HUES48 (cell line): ENCODE data around the gene THAP4.
"Not testable (repeated sequence)": the region's sequence is repeated elsewhere in the genome, so short reads cannot be mapped to it uniquely, and the experiment has no call there.

Source experiments
- H3K27ac ChIP-seq: one replicate; pipeline ENCODE4 v1.7.0; 2013; ENCODE audit warnings: low read depth, low read length, inconsistent platforms
- H3K27me3 ChIP-seq: 2 replicates; pipeline ENCODE4 v1.6.1; 2013; ENCODE audit warnings: mild to moderate bottlenecking, low read length; ENCODE audit not compliant: control insufficient read depth, insufficient read depth
- H3K36me3 ChIP-seq: 2 replicates; pipeline ENCODE4 v1.6.1; 2013; ENCODE audit warnings: low read length; ENCODE audit not compliant: control insufficient read depth, insufficient read depth
- H3K4me1 ChIP-seq: 2 replicates; pipeline ENCODE4 v1.6.1; 2013; ENCODE audit warnings: mild to moderate bottlenecking, low read length; ENCODE audit not compliant: control insufficient read depth, insufficient read depth
- H3K4me3 ChIP-seq: 2 replicates; pipeline ENCODE4 v1.5.1; 2013; ENCODE audit warnings: mild to moderate bottlenecking, low read depth, low read length
- H3K9ac ChIP-seq: 2 replicates; pipeline ENCODE4 v1.6.1; 2013; ENCODE audit warnings: mild to moderate bottlenecking, low read depth, low read length, moderate library complexity
- H3K9me3 ChIP-seq: 2 replicates; pipeline ENCODE4 v1.6.1; 2013; ENCODE audit warnings: low read length; ENCODE audit not compliant: control insufficient read depth, insufficient read depth

Gene THAP4

DNA sequence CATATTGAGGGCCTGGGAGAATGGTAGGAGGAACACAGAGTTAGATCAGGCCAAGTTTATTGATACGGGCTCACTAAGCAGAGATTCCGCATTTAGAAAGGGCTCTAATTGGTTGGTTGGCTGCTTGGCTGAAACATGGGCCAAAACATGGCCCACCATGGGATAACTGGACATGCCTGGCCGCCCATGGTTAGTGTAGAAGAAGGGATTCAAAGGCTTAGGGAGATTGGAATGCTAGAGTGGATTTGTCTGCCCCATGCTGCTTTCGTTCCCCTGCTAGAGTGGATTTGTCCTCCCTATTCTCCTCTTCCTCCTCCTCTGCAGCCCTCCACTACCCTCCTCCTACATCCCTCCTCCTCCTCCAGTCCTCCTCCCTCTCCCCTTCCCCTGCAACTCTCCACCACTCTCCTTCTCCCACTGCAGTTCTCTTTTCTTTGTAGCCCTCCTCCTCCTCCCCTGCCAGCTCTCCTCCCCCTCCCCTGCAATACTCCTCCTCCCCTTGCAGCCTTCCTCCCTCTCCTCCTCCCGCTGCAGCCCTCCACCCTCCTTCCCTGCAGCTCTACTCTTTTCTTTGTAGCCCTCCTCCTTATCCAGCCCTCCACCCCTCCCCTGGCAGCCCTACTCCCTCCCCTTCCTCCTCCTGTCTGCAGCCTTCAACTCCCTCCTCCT is 61.2 kb downstream of the THAP4 start:
- H3K9ac ChIP-seq = no peak overlapping the region
- H3K36me3 ChIP-seq = peaks cover 9% of the 10 kb centered on the region; the same call in 1 of the 2 replicates
- H3K4me1 ChIP-seq = no peaks in the 10 kb centered on the region
- H3K27ac ChIP-seq = no peak overlapping the region
- H3K9me3 ChIP-seq = no peaks in the 10 kb centered on the region
- H3K27me3 ChIP-seq = no peaks in the 10 kb centered on the region
- no peak overlapping the region for H3K4me3 ChIP-seq

DNA sequence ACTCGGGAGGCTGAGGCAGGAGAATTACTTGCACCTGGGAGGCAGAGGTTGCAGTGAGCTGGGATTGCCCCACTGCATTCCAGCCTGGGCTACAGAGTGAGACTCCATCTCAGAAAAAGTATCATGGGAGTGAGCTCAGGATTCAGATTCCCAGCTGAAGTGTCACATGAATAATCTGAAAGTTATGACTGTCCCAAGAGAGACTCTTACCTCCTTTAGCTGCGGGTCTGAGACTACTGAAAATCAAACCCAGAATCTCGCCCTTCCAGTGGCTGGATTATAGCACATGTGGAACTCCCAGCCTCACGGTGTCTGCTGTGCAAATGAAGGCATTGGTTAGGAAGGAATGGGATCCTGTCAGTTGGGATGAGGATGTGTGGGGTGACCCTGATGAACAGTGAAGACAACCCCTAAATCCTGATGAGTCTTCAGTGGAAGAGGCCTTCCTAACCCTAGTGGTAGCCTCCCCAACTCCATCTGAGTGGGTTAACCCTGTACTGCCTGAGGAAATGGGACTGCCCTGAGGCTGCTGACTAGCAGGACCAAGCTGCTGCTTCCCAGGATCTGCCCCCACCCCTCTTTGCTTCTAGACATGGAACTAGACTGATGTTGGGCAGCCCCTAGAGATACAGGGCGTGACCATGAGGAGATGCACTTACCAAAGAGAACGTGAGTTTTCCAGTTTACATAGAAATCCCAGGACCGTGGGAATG is 61.9 kb downstream of the THAP4 start:
- no peak overlapping the region for H3K9ac ChIP-seq
- H3K27me3 ChIP-seq = no peaks in the 10 kb centered on the region
- no peak overlapping the region for H3K27ac ChIP-seq
- no peaks in the 10 kb centered on the region for H3K4me1 ChIP-seq
- H3K4me3 ChIP-seq = no peak overlapping the region
- no peaks in the 10 kb centered on the region for H3K9me3 ChIP-seq
- peaks cover 9% of the 10 kb centered on the region; the same call in 1 of the 2 replicates for H3K36me3 ChIP-seq

DNA sequence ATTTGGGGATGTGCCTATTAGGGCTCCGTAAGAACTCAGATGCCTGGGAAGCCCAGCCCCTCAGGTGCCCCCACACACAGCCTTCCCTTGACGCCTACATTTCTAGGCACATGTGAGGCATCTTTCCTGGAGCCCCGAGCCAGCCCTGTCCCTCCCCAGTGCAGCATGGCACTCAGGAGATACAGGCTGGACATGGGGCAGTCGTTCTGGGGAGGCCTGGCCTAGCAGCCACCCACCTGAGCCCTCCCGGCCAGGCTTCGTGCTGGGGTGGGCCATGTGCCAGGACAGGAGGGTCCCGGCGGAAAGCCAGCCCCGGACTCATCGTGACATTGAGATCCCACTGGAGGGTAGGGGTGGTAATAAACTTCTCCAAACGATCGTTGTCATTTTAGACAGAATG is 63.2 kb downstream of the THAP4 start:
- no peaks in the 10 kb centered on the region for H3K9me3 ChIP-seq
- H3K27me3 ChIP-seq = no peaks in the 10 kb centered on the region
- no peak overlapping the region for H3K9ac ChIP-seq
- H3K27ac ChIP-seq = no peak overlapping the region
- H3K4me1 ChIP-seq = no peaks in the 10 kb centered on the region
- H3K36me3 ChIP-seq = peaks cover 9% of the 10 kb centered on the region; the same call in 1 of the 2 replicates
- no peak overlapping the region for H3K4me3 ChIP-seq

DNA sequence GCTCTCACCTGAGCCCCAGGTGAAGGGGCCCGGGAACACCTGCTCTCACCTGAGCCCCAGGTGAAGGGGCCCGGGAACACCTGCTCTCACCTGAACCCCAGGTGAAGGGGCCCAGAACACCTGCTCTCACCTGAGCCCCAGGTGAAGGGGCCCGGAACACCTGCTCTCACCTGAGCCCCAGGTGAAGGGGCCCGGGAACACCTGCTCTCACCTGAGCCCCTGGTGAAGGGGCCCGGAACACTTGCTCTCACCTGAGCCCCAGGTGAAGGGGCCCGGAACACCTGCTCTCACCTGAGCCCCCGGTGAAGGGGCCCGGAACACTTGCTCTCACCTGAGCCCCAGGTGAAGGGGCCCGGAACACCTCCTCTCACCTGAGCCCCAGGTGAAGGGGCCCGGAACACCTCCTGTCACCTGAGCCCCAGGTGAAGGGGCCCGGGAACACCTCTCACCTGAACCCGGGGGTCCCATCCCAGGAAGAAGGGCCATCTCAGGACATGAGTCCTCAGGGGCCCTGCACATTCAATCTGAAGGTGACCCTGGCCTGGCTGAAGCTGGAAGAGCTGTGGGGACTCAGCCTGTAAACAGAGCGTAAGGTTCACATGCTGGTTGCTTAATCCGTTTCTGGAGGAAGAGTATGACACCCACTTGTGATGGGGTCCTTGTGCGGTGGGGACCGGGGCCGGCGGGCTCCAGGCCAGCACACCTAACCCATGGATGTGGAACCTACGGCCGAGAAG is 63.9 kb downstream of the THAP4 start:
- H3K36me3 ChIP-seq, H3K27ac ChIP-seq, H3K4me3 ChIP-seq, H3K9ac ChIP-seq, H3K9me3 ChIP-seq, H3K4me1 ChIP-seq, H3K27me3 ChIP-seq: not testable (repeated sequence)

DNA sequence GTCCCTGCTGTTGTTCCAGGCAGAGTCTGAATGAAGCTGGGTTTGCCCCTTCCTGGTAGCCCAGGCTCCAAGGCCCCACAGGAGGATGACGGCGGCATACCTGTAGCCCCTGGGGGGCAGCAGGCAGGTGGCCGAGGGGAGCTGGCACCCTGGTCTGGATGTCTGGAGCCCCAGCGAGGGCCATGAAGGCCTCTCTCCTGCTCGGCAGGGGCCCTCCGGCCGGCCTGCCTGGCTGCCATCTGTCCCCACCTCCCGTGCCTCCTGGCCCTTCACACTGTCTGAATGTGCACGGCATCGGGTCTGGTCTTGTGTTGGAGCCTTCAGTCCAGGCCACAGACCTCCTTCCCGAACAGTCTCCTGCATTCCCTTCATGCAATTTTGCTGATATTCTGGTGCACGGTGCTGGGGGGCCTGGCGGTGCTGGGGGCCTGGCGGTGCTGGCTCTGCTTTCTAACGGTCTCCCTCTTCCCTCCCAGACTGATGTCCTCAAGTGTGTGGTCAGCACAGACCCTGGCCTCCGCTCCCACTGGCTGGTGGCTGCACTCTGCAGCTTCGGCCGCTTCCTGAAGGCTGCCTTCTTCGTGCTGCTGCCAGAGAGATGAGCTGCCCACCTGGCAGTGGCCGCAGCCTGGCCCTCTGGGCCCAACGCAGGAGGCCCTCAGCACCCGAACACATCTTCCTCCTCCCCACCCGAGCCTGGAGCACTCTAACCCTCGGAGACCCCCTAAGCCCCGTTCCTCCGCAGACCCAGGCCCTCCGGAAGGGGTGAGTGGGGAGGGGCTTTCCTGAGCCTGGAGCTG is 64.9 kb downstream of the THAP4 start:
- H3K4me3 ChIP-seq = no peak overlapping the region

DNA sequence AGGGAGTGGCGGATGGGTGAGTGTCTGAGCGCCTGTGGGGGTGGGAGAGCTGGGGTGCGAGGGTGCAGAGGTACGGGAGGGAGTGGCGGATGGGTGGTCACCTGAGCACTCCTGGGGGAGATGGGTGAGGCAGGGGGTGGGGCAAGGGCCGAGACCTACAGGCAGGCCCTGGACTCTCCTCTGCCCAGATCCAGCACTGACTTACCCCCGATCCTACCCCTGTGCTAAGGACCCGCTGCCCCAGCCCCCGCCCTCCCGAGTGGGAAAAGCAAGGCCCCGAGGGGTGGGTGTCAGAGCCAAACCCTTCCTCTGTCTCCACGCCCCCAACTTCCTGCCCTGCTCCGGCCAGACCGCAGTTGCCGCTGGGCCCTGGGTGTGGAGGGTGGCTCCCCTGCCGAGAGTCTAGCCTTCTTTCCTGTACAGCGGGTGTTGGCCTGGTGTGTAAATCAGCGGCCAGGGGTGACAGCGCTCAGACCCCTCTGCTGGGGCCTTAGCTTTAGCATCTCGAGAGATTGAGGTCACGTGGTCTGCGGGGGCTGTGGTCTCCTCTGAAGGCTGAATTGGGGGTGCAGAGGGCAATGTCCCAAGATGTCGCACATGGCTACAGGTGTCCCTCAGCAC is 65.9 kb downstream of the THAP4 start:
- peaks cover 9% of the 10 kb centered on the region; the same call in 1 of the 2 replicates for H3K36me3 ChIP-seq
- H3K27ac ChIP-seq = no peak overlapping the region
- H3K27me3 ChIP-seq = no peaks in the 10 kb centered on the region
- no peak overlapping the region for H3K4me3 ChIP-seq
- no peak overlapping the region for H3K9ac ChIP-seq
- no peaks in the 10 kb centered on the region for H3K4me1 ChIP-seq
- H3K9me3 ChIP-seq = no peaks in the 10 kb centered on the region

More for the DNA sequence above, 64.9 kb downstream of the THAP4 start:
- H3K27me3 ChIP-seq = no peaks in the 10 kb centered on the region
- no peaks in the 10 kb centered on the region for H3K4me1 ChIP-seq
- no peaks in the 10 kb centered on the region for H3K9me3 ChIP-seq
- H3K9ac ChIP-seq = no peak overlapping the region
- H3K36me3 ChIP-seq = peaks cover 9% of the 10 kb centered on the region; the same call in 1 of the 2 replicates
- no peak overlapping the region for H3K27ac ChIP-seq

DNA sequence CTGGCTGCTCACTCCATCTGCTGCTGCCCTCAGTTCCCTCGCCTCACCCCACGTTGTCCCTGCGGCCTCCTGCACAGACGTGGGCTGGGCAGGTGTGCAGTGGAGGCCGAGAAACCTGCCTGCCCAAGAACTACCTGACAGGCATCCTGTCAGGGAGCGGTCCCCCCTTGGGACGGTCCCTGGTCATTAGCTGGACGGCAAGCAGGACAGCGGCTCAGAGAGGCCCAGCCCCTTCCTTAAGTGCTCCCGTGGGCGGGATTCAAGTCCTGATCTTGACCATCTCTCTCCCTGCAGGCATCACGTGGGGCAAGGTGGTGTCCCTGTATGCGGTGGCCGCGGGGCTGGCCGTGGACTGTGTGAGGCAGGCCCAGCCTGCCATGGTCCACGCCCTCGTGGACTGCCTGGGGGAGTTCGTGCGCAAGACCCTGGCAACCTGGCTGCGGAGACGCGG is 67.1 kb downstream of the THAP4 start:
- Histone ChIP-seq H3K27me3 (no peaks in the 10 kb centered on the region), H3K36me3 (peaks cover 9% of the 10 kb centered on the region; the same call in 1 of the 2 replicates), H3K4me3 (no peak overlapping the region), H3K9ac (no peak overlapping the region), H3K27ac (no peak overlapping the region), H3K4me1 (no peaks in the 10 kb centered on the region), H3K9me3 (no peaks in the 10 kb centered on the region)

DNA sequence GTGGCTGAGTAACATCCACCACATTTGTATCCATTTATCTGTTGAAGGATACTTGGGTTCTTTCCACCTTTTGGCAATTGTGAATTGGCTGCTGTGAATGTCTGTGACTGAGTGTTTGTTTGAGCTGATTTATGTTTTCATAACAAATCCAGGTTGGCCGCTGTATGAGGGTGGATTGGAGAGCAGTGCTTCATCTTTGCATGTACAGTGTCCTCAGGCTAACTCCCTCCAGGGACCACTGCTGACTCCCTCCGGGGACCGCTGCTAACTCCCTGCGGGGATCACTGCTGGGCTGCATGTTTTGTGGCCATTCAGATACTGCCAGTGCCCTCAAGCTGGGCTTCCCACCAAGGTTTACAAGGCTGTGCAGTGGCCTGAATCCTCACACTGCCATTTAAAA is 68.2 kb downstream of the THAP4 start:
- no peaks in the 10 kb centered on the region for H3K4me1 ChIP-seq
- H3K4me3 ChIP-seq = no peak overlapping the region
- H3K9me3 ChIP-seq = no peaks in the 10 kb centered on the region
- H3K27me3 ChIP-seq = no peaks in the 10 kb centered on the region
- no peak overlapping the region for H3K27ac ChIP-seq
- H3K9ac ChIP-seq = no peak overlapping the region
- peaks cover 9% of the 10 kb centered on the region; the same call in 1 of the 2 replicates for H3K36me3 ChIP-seq

DNA sequence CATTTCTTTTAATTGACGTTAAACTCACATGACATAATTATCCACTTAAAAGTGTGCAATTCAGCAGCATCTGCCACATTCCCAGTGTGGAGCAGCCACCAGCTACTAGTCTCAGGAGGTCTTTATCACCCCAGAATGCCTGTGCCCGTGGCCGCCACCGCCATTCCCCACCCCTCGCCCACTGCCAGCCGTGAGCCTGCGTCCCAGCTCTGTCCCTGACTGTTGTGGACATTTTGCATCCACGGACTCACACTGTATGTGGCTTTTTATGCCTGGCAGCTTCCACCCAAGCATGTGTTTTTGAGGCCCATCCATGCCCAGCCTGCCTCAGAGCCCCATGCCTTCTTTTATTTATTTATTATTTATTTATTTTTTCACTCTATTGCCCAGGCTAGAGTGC is 69.2 kb downstream of the THAP4 start:
- H3K9me3 ChIP-seq = no peaks in the 10 kb centered on the region
- no peak overlapping the region for H3K4me3 ChIP-seq
- no peaks in the 10 kb centered on the region for H3K27me3 ChIP-seq
- no peak overlapping the region for H3K9ac ChIP-seq
- peaks cover 7% of the 10 kb centered on the region for H3K36me3 ChIP-seq
- H3K4me1 ChIP-seq = no peaks in the 10 kb centered on the region
- no peak overlapping the region for H3K27ac ChIP-seq

DNA sequence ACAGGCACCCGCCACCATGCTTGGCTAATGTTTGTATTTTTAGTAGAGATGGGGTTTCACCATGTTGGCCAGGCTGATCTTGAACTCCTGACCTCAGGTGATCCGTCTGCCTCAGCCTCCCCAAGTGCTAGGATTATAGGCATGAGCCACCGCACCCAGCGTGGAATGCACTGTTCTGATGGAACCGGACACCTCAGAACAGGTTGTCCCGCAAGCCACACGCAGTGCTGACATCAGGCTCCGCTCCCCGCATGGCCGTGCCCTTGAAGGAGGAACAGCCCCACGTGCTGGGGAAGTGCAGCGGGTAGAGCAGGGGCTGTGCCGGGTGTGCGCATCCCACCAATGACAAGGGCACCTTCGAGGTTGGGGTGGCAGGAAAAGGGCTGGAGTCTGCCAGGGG is 69.7 kb downstream of the THAP4 start:
- H3K27ac ChIP-seq, H3K27me3 ChIP-seq, H3K9ac ChIP-seq, H3K4me3 ChIP-seq, H3K4me1 ChIP-seq, H3K36me3 ChIP-seq, H3K9me3 ChIP-seq: not testable (repeated sequence)
